HG02981 (cell line): Measurements from ENCODE around the gene RASA3.

ENCODE experiments used
- ATAC-seq: cut with Tn5 transposase; IDR thresholded peaks from one replicate; pipeline ENCODE4 v1.9.1; 2021; ENCODE audit warnings: mild to moderate bottlenecking, moderate library complexity; ENCODE audit not compliant: unreplicated experiment

The RASA3 gene

GRCh38 chr13:114039471-114040141, 92.8 kb downstream of the RASA3 start:
- ATAC-seq, result no peak

- no peak for ATAC-seq
Observed at GRCh38 chr13:114038900-114039299, 93.5 kb downstream of the RASA3 start.

- ATAC-seq, result no peak
Observed at GRCh38 chr13:114038211-114038613, 94.2 kb downstream of the RASA3 start.

GRCh38 chr13:114037674-114038073, 94.7 kb downstream of the RASA3 start:
- ATAC-seq, result no peak

GRCh38 chr13:114035583-114036531, 96.6 kb downstream of the RASA3 start:
- ATAC-seq, result no peak

GRCh38 chr13:114035186-114035582, 97.2 kb downstream of the RASA3 start:
- ATAC-seq, result no peak

- no peak for ATAC-seq
Observed at GRCh38 chr13:114034481-114034891, 97.9 kb downstream of the RASA3 start.

GRCh38 chr13:114033541-114034315, 98.7 kb downstream of the RASA3 start:
- ATAC-seq, result no peak

GRCh38 chr13:114032126-114032799, 100.2 kb downstream of the RASA3 start:
- ATAC-seq, result no peak

GRCh38 chr13:114031631-114032030, 100.8 kb downstream of the RASA3 start:
- ATAC-seq, result no peak

GRCh38 chr13:114030666-114031610, 101.5 kb downstream of the RASA3 start:
- ATAC-seq, result no peak

- no peak for ATAC-seq
Observed at GRCh38 chr13:114029866-114030625, 102.4 kb downstream of the RASA3 start.

- ATAC-seq, result no peak
Observed at GRCh38 chr13:114027826-114028225, 104.6 kb downstream of the RASA3 start.

GRCh38 chr13:114027046-114027715, 105.2 kb downstream of the RASA3 start:
- no peak for ATAC-seq

- no peak for ATAC-seq
Observed at GRCh38 chr13:114026481-114026880, 105.9 kb downstream of the RASA3 start.

GRCh38 chr13:114025714-114026431, 106.5 kb downstream of the RASA3 start:
- no peak for ATAC-seq

- no peak for ATAC-seq
Observed at GRCh38 chr13:114025405-114025713, 107.1 kb downstream of the RASA3 start.
